Ishikawa (cell line): Measurements from ENCODE around the gene PRG2.

Source experiments
- CEBPB ChIP-seq: IDR thresholded peaks from 2 replicates; pipeline ENCODE4 v1.6.1; 2012
- EP300 ChIP-seq: IDR thresholded peaks from 2 replicates; pipeline ENCODE4 v1.6.1; 2012; ENCODE audit warnings: borderline replicate concordance
- RAD21 ChIP-seq: IDR thresholded peaks from 2 replicates; pipeline ENCODE4 v1.6.1; 2012; ENCODE audit warnings: low read depth
- TAF1 ChIP-seq: IDR thresholded peaks from 2 replicates; pipeline ENCODE4 v1.6.1; 2012; ENCODE audit warnings: low read depth, mild to moderate bottlenecking
- TCF12 ChIP-seq: IDR thresholded peaks from 2 replicates; pipeline ENCODE4 v1.6.1; 2012; ENCODE audit warnings: low read depth
- TEAD4 ChIP-seq: IDR thresholded peaks from 2 replicates; pipeline ENCODE4 v1.6.1; 2012
- ZBTB7A ChIP-seq: IDR thresholded peaks from 2 replicates; pipeline ENCODE4 v1.6.1; 2012; ENCODE audit warnings: low read depth
- TF ChIP-seq, protein P1 (sequence below): IDR thresholded peaks from 2 replicates; pipeline ENCODE4 v1.6.1; 2012

DNA sequence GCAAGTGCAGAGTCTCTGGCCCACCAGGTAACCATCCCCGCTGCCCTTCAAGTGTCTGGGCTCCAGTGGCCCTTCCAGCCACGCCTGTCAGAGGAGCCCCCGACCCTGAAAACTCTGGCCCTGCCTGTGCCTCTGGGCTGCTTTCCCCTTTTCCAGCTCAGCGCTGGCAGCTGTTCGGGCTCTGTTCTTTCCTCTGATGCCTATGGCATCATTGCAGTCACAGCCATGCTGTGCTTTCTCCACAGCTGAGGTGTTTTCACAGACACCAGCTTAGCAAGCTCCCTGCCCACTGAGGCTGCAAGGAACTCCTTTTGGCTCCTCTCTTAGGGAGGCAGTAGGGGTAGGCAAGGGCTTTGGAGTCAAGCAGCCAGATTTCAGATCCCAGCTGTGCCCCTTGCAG is 31.1 kb downstream of the PRG2 start:
- TF ChIP-seq EP300 (no peak), CEBPB (no peak), RAD21 (no peak), TCF12 (no peak), TAF1 (no peak), ZBTB7A (no peak), TEAD4 (no peak)
- TF ChIP-seq, protein P1, sequence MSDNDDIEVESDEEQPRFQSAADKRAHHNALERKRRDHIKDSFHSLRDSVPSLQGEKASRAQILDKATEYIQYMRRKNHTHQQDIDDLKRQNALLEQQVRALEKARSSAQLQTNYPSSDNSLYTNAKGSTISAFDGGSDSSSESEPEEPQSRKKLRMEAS, result no peak
